ENCODE measurements around the gene AGXT2. TPM values are rescaled to one million over a fixed set of nuclear protein-coding genes. Genes with fewer than 3 reads are reported as not detected.

AGXT2 gene
- total and polyA plus RNA-seq, 12 donors = 0.06 to 0.11 TPM; not detected in 10

DNA sequence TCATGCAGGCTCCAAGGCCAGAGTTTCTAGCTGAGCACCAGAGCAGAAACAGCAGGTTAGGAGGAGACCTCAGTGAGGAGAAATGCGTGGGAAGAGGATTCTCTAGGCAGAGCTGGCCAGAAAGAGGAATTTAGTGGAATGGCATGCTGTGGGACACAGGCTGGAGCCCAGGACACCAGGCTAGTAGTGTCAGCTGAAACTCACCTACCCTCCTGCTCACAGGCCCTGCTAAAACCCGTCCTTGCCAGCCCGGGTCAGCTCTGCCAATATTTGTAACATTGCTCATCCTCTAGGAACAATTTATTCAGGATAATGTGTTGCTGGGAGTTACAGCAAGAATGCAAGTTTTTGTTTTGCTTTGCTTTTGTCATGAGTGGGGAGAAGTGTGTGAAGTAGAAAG is 40.2 kb upstream of the AGXT2 start:
- TF ChIP-seq CTCF (IDR thresholded peaks at IDR 0.05) = no peak
- no peak for TF ChIP-seq POLR2A (IDR thresholded peaks at IDR 0.05)
- Histone ChIP-seq H3K36me3 (replicated peaks in 1 of 2) (no peaks in the 10 kb centered on the region), H3K9me3 (replicated peaks in 1 of 3) (no peaks in the 10 kb centered on the region), H3K27ac (peak overlapping the region in 1 of 5 donors; percentile 23), H3K4me3 (no peak overlapping the region), H3K4me1 (replicated peaks in 1 of 2) (peaks cover 0 to 4% of the 10 kb centered on the region in 2 donors), H3K27me3 (no peaks in the 10 kb centered on the region)
- WGBS, 4 donors = 44 to 58% (median 49%) methylated on average over 3 of the region's 3 CpGs
- DNase-seq = peak; percentile 24 to 77 (median 65)
- intact Hi-C loops (cut with DNase I) = loop anchor here in 1 of 2 donors (10.0 kb wide), 1 partner anchor 837 kb away; no protein-coding TSS in a partner anchor

DNA sequence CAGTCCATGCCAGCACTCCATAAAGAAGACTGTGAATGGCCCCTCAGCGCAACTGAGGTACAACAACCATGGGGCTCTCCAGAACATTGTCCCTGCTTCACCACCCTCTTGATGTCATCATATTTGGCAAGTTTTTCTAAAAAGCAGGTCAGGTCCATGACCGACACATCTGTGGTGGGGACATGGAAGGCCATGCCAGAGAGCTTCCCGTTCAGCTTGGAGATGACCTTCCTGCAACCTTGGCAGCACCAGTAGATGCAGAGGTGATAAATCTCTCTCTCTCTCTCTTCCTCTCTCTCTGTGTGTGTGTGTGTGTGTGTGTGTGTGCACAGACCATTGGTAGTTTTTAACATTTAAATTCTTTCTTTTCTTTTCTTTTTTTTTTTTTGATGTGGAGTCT is 35.4 kb upstream of the AGXT2 start:
- 51 to 65% (median 54%) methylated on average over 3 of the region's 3 CpGs for WGBS, 4 donors
- intact Hi-C loops (cut with DNase I) = loop anchor here in 1 of 2 donors (10.0 kb wide), 1 partner anchor 842 kb away; no protein-coding TSS in a partner anchor
- H3K36me3 ChIP-seq (replicated peaks in 1 of 2) = no peaks in the 10 kb centered on the region
- peak in 5 of 7 donors; percentile 37 to 76 (median 47) for DNase-seq
- H3K4me1 ChIP-seq (replicated peaks in 1 of 2) = no peaks in the 10 kb centered on the region
- TF ChIP-seq CTCF (IDR thresholded peaks at IDR 0.05) = no peak
- TF ChIP-seq POLR2A (IDR thresholded peaks at IDR 0.05) = no peak
- H3K27ac ChIP-seq = no peak overlapping the region
- H3K4me3 ChIP-seq = no peak overlapping the region
- H3K27me3 ChIP-seq = no peaks in the 10 kb centered on the region
- no peaks in the 10 kb centered on the region for H3K9me3 ChIP-seq (replicated peaks in 1 of 3)

DNA sequence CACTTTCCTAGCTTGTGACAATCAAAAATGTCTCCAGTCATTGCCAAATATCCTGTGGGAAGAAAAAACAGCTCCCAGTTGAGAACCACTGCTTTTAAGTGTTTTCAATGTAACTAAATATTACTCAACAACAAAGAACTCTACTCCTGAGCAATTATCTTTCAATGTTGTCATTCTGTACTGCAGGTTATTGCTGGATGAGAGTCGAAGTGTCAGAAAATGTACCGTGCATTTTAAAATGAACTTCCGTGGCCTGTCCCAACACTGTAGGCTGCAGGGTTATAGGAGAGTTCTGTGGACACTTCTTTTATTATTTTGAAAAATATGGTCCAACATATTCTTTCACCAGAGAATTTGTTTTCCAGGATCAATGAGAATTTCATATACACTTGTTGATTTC is 34.8 kb upstream of the AGXT2 start:
- TF ChIP-seq POLR2A (IDR thresholded peaks at IDR 0.05) = no peak
- TF ChIP-seq CTCF (IDR thresholded peaks at IDR 0.05) = no peak
- H3K27me3 ChIP-seq = no peaks in the 10 kb centered on the region
- intact Hi-C loops (cut with DNase I) = loop anchor here in 1 of 2 donors (10.0 kb wide), 1 partner anchor 842 kb away; no protein-coding TSS in a partner anchor
- no peaks in the 10 kb centered on the region for H3K36me3 ChIP-seq (replicated peaks in 1 of 2)
- no peak for DNase-seq
- 93 to 99% (median 95%) methylated on average over 3 of the region's 3 CpGs for WGBS, 4 donors
- H3K4me1 ChIP-seq (replicated peaks in 1 of 2) = no peaks in the 10 kb centered on the region
- H3K4me3 ChIP-seq = no peak overlapping the region
- no peak overlapping the region for H3K27ac ChIP-seq
- no peaks in the 10 kb centered on the region for H3K9me3 ChIP-seq (replicated peaks in 1 of 3)

GRCh38 chr5:35081134-35081533 is 33.4 kb upstream of the AGXT2 start:
- peak in 1 of 7 donors; percentile 18 for DNase-seq
- H3K36me3 ChIP-seq (replicated peaks in 1 of 2) = no peaks in the 10 kb centered on the region
- H3K27ac ChIP-seq = no peak overlapping the region
- intact Hi-C loops (cut with DNase I) = loop anchor here in 1 of 2 donors (10.0 kb wide), 1 partner anchor 844 kb away; no protein-coding TSS in a partner anchor
- no peaks in the 10 kb centered on the region for H3K4me1 ChIP-seq (replicated peaks in 1 of 2)
- no peak for TF ChIP-seq POLR2A (IDR thresholded peaks at IDR 0.05)
- no peak for TF ChIP-seq CTCF (IDR thresholded peaks at IDR 0.05)
- H3K9me3 ChIP-seq (replicated peaks in 1 of 3) = no peaks in the 10 kb centered on the region
- H3K4me3 ChIP-seq = no peak overlapping the region
- WGBS, 4 donors = 77 to 79% (median 79%) methylated on average over 6 of the region's 6 CpGs
- no peaks in the 10 kb centered on the region for H3K27me3 ChIP-seq

Data from adrenal gland (tissue), 12 donors.